BE2C (cell line): ENCODE data around the gene KLHL25.
"Not testable (repeated sequence)": the region's sequence is repeated elsewhere in the genome, so short reads cannot be mapped to it uniquely, and the experiment has no call there.

Experiments
- DNase-seq: peaks from one replicate; pipeline ENCODE4 v3.0.0-alpha.2; 2020
- H3K27me3 ChIP-seq: fragments of 250-450 bp; sonication (Bioruptor Pico); 2 replicates; pipeline ENCODE4 v1.5.1; 2020; ENCODE audit warnings: mild to moderate bottlenecking
- H3K36me3 ChIP-seq: fragments of 250-450 bp; sonication (Bioruptor Pico); 2 replicates; pipeline ENCODE4 v1.5.1; 2020; ENCODE audit warnings: mild to moderate bottlenecking
- H3K4me1 ChIP-seq: fragments of 250-450 bp; sonication (Bioruptor Pico); 2 replicates; pipeline ENCODE4 v1.5.1; 2020
- H3K4me3 ChIP-seq: 2 replicates; pipeline ENCODE4 v1.5.1; 2011; ENCODE audit warnings: low read depth, low read length
- H3K9me3 ChIP-seq: fragments of 250-450 bp; sonication (Bioruptor Pico); 2 replicates; pipeline ENCODE4 v1.5.1; 2020
- TF ChIP-seq, protein P1 (sequence below): IDR thresholded peaks from 2 replicates; pipeline ENCODE4 v1.5.1; 2012; ENCODE audit warnings: mild to moderate bottlenecking, low read depth, low read length

KLHL25 gene

GRCh38 chr15:85813234-85813633 lies 18.5 kb upstream of the KLHL25 start:
- H3K4me3 ChIP-seq = no peak overlapping the region
- no peaks in the 10 kb centered on the region for H3K4me1 ChIP-seq
- TF ChIP-seq, protein P1, sequence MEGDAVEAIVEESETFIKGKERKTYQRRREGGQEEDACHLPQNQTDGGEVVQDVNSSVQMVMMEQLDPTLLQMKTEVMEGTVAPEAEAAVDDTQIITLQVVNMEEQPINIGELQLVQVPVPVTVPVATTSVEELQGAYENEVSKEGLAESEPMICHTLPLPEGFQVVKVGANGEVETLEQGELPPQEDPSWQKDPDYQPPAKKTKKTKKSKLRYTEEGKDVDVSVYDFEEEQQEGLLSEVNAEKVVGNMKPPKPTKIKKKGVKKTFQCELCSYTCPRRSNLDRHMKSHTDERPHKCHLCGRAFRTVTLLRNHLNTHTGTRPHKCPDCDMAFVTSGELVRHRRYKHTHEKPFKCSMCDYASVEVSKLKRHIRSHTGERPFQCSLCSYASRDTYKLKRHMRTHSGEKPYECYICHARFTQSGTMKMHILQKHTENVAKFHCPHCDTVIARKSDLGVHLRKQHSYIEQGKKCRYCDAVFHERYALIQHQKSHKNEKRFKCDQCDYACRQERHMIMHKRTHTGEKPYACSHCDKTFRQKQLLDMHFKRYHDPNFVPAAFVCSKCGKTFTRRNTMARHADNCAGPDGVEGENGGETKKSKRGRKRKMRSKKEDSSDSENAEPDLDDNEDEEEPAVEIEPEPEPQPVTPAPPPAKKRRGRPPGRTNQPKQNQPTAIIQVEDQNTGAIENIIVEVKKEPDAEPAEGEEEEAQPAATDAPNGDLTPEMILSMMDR = no peak
- H3K36me3 ChIP-seq = no peaks in the 10 kb centered on the region
- no peaks in the 10 kb centered on the region for H3K27me3 ChIP-seq
- no peaks in the 10 kb centered on the region for H3K9me3 ChIP-seq
- no peak for DNase-seq

DNA sequence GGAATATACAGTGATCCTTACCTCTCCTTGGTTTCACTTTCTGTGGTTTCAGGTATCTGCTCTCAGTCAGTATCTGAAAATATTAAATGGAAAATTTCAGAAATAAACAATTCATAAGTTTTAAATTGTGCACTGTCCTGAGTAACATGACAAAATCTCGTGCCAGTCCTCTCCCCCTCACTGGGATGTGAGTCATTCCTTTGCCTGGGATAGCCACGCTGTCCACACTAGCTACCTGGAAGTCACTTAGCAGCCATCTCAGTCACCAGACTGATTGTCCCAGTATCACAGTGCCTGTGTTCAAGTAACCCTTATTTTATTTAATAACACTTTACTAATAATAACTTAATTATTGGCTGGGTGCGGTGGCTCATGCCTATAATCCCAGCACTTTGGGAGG lies 15.3 kb upstream of the KLHL25 start:
- H3K27me3 ChIP-seq = no peaks in the 10 kb centered on the region
- TF ChIP-seq, protein P1 = no peak

GRCh38 chr15:85805420-85805819 lies 10.7 kb upstream of the KLHL25 start:
- H3K4me3 ChIP-seq = no peak overlapping the region
- H3K36me3 ChIP-seq = no peaks in the 10 kb centered on the region
- no peaks in the 10 kb centered on the region for H3K27me3 ChIP-seq
- no peaks in the 10 kb centered on the region for H3K9me3 ChIP-seq
- TF ChIP-seq, protein P1 = no peak
- no peaks in the 10 kb centered on the region; the same call in 1 of the 2 replicates for H3K4me1 ChIP-seq
- DNase-seq = no peak

More for the DNA sequence above, 15.3 kb upstream of the KLHL25 start:
- Histone ChIP-seq H3K36me3 (no peaks in the 10 kb centered on the region), H3K4me3 (no peak overlapping the region), H3K9me3 (no peaks in the 10 kb centered on the region), H3K4me1 (no peaks in the 10 kb centered on the region)
- no peak for DNase-seq

GRCh38 chr15:85804481-85805170 lies 9.9 kb upstream of the KLHL25 start:
- Histone ChIP-seq H3K36me3 (no peaks in the 10 kb centered on the region), H3K9me3 (no peaks in the 10 kb centered on the region), H3K4me3 (no peak overlapping the region), H3K4me1 (no peaks in the 10 kb centered on the region; the same call in 1 of the 2 replicates), H3K27me3 (no peaks in the 10 kb centered on the region)
- DNase-seq = no peak
- TF ChIP-seq, protein P1 = no peak

DNA sequence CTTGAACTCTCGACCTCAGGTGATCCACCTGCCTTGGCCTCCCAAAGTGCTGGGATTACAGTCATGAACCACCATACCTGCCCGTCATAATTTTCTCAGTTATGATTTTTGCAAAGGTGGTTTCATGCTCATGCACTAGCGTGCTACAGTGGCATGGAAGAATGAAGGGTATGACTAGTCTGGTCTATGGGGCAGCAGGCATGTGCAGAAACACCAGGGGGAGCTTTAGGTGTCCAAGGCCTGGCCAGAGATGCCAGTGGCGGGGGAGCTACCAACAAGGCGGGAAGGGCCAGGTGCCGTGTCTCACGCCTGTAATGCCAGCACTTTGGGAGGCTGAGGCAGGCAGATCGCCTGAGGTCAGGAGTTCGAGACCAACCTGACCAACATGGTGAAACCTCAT lies 7.9 kb upstream of the KLHL25 start:
- DNase-seq = peak; percentile 28
- TF ChIP-seq, protein P1 = peak; percentile 35
- not testable (repeated sequence) for H3K36me3 ChIP-seq, H3K9me3 ChIP-seq, H3K4me3 ChIP-seq, H3K27me3 ChIP-seq, H3K4me1 ChIP-seq

DNA sequence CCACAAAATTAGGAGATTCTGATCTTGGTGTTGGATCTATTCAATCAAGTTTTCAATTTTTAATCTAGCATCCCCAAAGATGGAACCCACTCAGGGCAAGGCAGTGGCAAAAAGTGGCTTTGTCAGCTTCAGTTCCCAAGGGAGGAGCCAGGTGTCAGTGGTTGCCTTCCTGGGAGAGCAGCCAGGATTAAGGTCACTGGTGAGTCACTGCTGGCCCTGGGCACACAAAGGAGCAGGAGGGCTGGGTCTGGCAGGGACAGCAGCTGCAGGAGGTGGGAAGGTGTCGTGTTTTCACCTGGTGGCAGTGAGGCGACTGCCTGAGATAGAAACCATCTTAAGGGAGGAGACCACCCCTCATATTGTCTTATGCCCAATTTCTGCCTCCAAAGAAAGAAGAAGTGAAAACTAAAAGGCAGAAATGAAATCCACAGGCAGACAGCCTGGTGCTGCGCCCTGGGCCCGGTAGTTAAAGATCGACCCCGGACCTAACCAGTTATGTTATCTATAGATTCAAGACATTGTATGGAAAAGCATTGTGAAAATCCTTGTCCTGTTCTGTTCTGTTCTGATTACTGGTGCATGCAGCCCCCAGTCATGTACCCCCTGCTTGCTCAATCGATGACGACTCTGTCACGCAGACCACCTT lies 5.9 kb upstream of the KLHL25 start:
- H3K4me3 ChIP-seq = no peak overlapping the region
- no peaks in the 10 kb centered on the region; the same call in 1 of the 2 replicates for H3K4me1 ChIP-seq
- DNase-seq = peak; percentile 65
- H3K27me3 ChIP-seq = no peaks in the 10 kb centered on the region
- no peaks in the 10 kb centered on the region for H3K36me3 ChIP-seq
- no peaks in the 10 kb centered on the region for H3K9me3 ChIP-seq
- TF ChIP-seq, protein P1 = no peak

DNA sequence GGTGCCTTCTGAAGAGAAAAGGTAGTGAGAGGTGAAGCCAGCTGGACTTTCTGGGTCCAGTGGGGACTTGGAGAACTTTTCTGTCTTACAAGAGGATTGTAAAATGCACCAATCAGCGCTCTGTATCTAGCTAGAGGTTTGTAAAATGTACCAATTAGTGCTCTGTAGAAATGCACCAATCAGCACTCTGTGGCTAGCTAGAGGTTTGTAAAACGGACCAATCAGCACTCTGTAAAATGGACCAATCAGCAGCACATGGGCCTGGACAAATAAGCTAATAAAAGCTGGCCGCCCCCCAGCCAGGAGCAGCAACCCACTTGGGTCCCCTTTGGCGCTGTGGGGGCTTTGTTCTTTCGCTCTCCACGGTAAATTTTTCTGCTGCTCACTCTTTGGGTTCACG lies 1.6 kb upstream of the KLHL25 start:
- H3K4me1 ChIP-seq, H3K27me3 ChIP-seq, H3K36me3 ChIP-seq, H3K4me3 ChIP-seq, DNase-seq, H3K9me3 ChIP-seq: not testable (repeated sequence)
